IPS-15b (cell line): Measurements from ENCODE around the gene FAM181A.

Source experiments
- H3K27me3 ChIP-seq: one replicate; pipeline ENCODE4 v1.6.1; 2013; ENCODE audit warnings: low read length; ENCODE audit not compliant: control insufficient read depth, insufficient read depth
- H3K36me3 ChIP-seq: one replicate; pipeline ENCODE4 v1.6.1; 2013; ENCODE audit warnings: low read length; ENCODE audit not compliant: control insufficient read depth, insufficient read depth
- H3K4me1 ChIP-seq: one replicate; pipeline ENCODE4 v1.6.1; 2013; ENCODE audit warnings: mild to moderate bottlenecking, low read length; ENCODE audit not compliant: control insufficient read depth, insufficient read depth
- H3K4me3 ChIP-seq: one replicate; pipeline ENCODE4 v1.5.1; 2013; ENCODE audit warnings: low read depth, low read length
- H3K9ac ChIP-seq: one replicate; pipeline ENCODE4 v1.6.1; 2013; ENCODE audit warnings: low read depth, mild to moderate bottlenecking, low read length
- H3K9me3 ChIP-seq: one replicate; pipeline ENCODE4 v1.6.1; 2013; ENCODE audit warnings: mild to moderate bottlenecking, low read length; ENCODE audit not compliant: control insufficient read depth, insufficient read depth

FAM181A gene

DNA sequence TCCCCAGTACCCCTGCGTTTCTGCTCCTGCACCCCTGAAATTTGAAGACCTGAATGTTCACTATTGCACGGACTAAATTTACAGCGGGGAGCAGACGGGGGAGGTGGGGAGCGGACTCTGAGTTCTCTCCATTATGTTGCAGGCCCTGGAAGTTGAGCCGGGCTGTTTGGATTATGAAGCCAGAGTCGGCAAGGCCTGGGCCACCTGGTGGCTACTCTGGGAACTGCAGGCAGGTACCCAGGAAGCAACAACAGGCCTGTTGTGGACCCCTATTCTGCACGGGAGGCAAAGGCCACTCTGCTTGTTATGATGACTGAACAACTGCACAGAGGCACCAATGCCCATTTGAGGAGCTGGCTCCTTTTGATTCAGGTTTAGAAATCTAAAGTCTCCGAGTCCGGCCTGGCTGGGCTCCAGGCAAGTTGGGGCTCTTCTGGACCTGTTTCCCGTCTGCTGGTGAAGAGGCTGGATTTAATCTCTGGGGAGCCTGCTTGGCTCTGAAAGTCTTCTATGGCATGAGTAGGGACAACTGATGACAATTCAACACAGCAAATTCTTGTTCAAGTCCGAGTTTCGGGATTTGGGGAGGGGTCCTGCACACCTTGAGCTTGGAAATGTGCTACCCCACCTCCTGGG lies 34.1 kb upstream of the FAM181A start:
- Histone ChIP-seq H3K9ac (no peak overlapping the region), H3K9me3 (no peaks in the 10 kb centered on the region), H3K4me1 (peaks cover 6% of the 10 kb centered on the region), H3K27me3 (peaks cover 7% of the 10 kb centered on the region), H3K36me3 (no peaks in the 10 kb centered on the region), H3K4me3 (no peak overlapping the region)

DNA sequence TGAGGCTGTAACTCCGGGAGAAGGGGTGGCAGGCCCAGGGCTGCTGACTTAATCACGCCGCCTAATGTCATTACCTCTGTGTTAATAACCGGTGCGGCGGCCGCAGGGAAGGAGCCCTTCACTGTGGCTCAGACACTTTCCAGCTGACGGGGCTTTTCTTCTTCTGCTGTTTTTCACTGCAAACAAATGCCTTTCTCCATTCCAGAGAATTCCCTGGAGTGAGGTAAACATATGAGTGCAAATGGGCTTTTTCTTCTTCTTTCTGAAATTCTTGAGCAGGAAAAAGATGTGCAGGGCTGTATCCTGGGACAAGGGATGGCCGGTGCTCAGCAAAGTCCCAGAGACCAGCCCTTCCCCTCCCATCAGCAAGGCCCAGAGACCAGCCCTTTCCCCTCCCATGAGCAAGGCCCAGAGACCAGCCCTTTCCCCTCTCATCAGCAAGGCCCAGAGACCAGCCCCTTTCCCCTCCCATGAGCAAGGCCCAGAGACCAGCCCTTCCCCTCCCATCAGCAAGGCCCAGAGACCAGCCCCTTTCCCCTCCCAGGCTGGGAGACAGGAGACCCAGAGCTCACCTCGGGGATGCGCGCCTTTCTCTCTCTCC lies 33.4 kb upstream of the FAM181A start:
- Histone ChIP-seq H3K36me3 (no peaks in the 10 kb centered on the region), H3K4me1 (peaks cover 6% of the 10 kb centered on the region), H3K27me3 (peaks cover 7% of the 10 kb centered on the region), H3K9ac (no peak overlapping the region), H3K4me3 (no peak overlapping the region), H3K9me3 (no peaks in the 10 kb centered on the region)

- H3K9ac ChIP-seq: no peak overlapping the region
- H3K9me3 ChIP-seq: no peaks in the 10 kb centered on the region
- H3K4me1 ChIP-seq: peaks cover 6% of the 10 kb centered on the region
- H3K4me3 ChIP-seq: no peak overlapping the region
- H3K36me3 ChIP-seq: no peaks in the 10 kb centered on the region
- peaks cover 7% of the 10 kb centered on the region for H3K27me3 ChIP-seq
Observed at GRCh38 chr14:93895023-93895604, 32.0 kb upstream of the FAM181A start.

DNA sequence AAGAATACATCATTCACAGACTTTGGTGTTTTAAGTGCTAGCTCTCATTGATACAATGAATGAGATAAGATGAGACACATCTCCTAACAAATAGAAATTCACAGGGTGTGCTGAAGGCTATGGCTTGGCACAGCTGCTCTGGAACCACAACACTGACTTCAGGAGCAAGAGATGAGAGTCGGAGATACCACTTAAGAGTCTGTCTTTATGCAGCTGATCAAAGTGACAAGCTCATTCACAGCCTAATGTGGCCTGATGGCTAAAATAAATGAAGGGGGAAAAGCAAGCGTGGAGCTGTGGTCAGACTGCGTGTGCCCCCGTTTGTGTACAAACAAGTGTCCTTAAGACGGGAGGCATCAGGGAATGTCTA lies 29.7 kb upstream of the FAM181A start:
- H3K9me3 ChIP-seq: no peaks in the 10 kb centered on the region
- peaks cover 6% of the 10 kb centered on the region for H3K4me1 ChIP-seq
- no peak overlapping the region for H3K4me3 ChIP-seq
- H3K36me3 ChIP-seq: no peaks in the 10 kb centered on the region
- no peak overlapping the region for H3K9ac ChIP-seq
- no peaks in the 10 kb centered on the region for H3K27me3 ChIP-seq

GRCh38 chr14:93898081-93898611 lies 29.0 kb upstream of the FAM181A start:
- no peaks in the 10 kb centered on the region for H3K27me3 ChIP-seq
- H3K36me3 ChIP-seq: no peaks in the 10 kb centered on the region
- H3K4me1 ChIP-seq: peaks cover 5% of the 10 kb centered on the region
- H3K9ac ChIP-seq: no peak overlapping the region
- H3K9me3 ChIP-seq: no peaks in the 10 kb centered on the region
- no peak overlapping the region for H3K4me3 ChIP-seq

DNA sequence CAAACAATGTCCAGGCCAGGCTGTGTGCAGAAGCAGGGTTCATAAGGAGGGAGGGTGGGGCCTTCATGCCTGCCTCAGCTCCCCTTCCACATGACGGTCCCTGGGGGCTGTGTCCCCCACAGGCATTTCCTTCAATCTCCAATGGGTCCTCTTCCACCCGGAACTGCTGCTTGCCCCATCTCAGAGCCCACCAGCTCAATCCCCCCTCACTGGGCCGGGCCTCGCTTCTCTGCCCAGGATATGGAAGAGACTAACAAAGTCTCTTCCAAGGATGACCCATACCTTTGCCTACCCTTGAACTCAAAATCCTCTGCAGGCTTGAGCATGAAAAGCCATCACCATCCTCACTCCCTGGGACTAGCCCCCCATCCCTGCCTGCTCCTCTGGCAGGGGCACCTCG lies 28.4 kb upstream of the FAM181A start:
- H3K27me3 ChIP-seq: no peaks in the 10 kb centered on the region
- H3K9me3 ChIP-seq: no peaks in the 10 kb centered on the region
- H3K36me3 ChIP-seq: no peaks in the 10 kb centered on the region
- H3K4me1 ChIP-seq: no peaks in the 10 kb centered on the region
- H3K9ac ChIP-seq: no peak overlapping the region
- no peak overlapping the region for H3K4me3 ChIP-seq

GRCh38 chr14:93901813-93902212 lies 25.3 kb upstream of the FAM181A start:
- H3K27me3 ChIP-seq: no peaks in the 10 kb centered on the region
- H3K9me3 ChIP-seq: no peaks in the 10 kb centered on the region
- H3K4me1 ChIP-seq: no peaks in the 10 kb centered on the region
- no peak overlapping the region for H3K4me3 ChIP-seq
- no peaks in the 10 kb centered on the region for H3K36me3 ChIP-seq
- no peak overlapping the region for H3K9ac ChIP-seq

GRCh38 chr14:93902619-93903307 lies 24.4 kb upstream of the FAM181A start:
- H3K4me3 ChIP-seq: no peak overlapping the region
- no peaks in the 10 kb centered on the region for H3K4me1 ChIP-seq
- no peaks in the 10 kb centered on the region for H3K27me3 ChIP-seq
- H3K9ac ChIP-seq: no peak overlapping the region
- no peaks in the 10 kb centered on the region for H3K36me3 ChIP-seq
- no peaks in the 10 kb centered on the region for H3K9me3 ChIP-seq

DNA sequence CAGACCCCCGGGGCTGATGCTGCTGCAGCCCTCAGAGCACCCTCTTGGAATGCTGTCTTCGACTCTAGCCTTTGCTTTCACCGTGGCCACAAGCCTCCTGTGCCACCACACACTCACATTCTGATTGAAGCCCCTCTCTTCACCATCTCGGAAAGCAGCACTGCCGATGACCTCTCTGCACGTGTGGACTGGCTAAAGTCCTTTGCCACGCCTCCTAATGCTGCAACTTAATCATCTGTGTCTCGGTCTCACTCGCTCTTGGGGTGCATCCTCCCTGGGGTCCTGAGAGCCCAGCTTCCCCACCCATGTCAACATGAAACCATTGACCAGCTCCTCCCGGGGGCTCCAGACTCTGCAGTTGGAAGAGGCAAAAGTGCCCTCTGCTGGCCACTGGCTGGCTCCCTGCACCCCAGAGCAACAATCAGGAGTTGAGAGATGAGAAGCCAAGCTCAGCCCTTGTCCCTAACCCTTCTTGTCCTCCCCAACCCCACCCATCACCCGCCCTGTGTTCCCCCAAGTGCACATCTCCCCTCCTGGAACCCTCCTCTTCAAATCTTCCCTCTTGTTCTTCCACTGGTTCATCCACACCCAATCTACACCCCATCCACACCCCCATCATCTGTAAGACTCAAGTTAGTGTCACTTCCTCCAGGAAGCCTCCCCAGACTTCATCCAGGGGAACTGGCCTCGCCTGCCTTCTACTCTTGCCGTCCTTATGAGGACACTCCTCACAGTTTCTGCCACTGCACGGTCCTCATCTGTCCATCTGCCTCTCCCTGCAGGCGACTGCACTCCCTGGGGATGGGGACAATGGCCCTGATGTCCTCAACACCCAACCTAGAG lies 23.6 kb upstream of the FAM181A start:
- no peaks in the 10 kb centered on the region for H3K4me1 ChIP-seq
- no peaks in the 10 kb centered on the region for H3K9me3 ChIP-seq
- no peaks in the 10 kb centered on the region for H3K36me3 ChIP-seq
- no peak overlapping the region for H3K4me3 ChIP-seq
- no peaks in the 10 kb centered on the region for H3K27me3 ChIP-seq
- no peak overlapping the region for H3K9ac ChIP-seq

DNA sequence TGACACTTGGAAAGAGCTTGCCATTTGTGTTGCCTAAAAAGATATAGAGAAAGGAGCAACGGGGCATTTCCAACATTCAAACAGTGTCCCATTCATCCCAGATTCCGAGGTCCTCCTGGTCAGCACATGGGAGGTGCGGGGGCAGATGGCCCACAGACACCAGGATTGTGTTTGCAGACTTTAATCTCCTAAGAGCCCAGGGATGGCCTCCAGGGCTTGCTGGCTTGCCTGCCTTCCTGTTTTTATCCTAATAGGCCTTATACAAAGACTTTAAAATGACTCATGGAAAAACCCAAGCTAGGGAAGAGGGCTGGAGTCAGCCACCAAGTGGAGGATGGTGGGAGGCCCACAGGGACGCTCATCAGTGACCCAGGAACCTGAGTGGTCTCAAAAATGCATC lies 21.5 kb upstream of the FAM181A start:
- H3K9ac ChIP-seq: no peak overlapping the region
- no peaks in the 10 kb centered on the region for H3K27me3 ChIP-seq

More for the DNA sequence above, 21.5 kb upstream of the FAM181A start:
- H3K36me3 ChIP-seq: no peaks in the 10 kb centered on the region
- no peaks in the 10 kb centered on the region for H3K4me1 ChIP-seq
- no peaks in the 10 kb centered on the region for H3K9me3 ChIP-seq
- no peak overlapping the region for H3K4me3 ChIP-seq
